GM12801 (cell line): Measurements from ENCODE around the gene IL4I1.

Source experiments
- TF ChIP-seq, protein P1 (sequence below): IDR thresholded peaks from one replicate; pipeline ENCODE4 v1.5.1; 2011; ENCODE audit warnings: control low read depth; ENCODE audit not compliant: insufficient read length; ENCODE audit errors: extremely low read depth

Gene IL4I1

DNA sequence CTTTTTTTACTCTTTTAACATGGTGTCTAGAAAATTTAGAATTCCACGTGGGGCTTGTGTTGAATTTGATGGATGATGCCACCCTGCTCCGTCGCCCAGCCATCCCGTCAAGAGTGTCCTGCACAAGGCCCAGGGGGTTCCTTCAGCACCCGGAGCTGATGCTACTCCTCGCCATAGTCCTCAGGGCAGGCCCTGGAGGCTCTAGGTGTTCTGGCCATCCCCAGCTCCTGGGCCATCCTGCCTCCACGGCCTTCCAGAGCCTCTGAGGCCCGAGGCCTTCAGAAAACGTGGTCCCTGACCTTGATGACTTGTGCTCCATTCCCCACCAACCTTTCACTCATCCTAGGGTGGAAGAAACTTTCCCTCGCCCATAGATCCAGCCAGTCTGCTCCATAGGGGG lies 22.9 kb downstream of the IL4I1 start:
- TF ChIP-seq, protein P1, sequence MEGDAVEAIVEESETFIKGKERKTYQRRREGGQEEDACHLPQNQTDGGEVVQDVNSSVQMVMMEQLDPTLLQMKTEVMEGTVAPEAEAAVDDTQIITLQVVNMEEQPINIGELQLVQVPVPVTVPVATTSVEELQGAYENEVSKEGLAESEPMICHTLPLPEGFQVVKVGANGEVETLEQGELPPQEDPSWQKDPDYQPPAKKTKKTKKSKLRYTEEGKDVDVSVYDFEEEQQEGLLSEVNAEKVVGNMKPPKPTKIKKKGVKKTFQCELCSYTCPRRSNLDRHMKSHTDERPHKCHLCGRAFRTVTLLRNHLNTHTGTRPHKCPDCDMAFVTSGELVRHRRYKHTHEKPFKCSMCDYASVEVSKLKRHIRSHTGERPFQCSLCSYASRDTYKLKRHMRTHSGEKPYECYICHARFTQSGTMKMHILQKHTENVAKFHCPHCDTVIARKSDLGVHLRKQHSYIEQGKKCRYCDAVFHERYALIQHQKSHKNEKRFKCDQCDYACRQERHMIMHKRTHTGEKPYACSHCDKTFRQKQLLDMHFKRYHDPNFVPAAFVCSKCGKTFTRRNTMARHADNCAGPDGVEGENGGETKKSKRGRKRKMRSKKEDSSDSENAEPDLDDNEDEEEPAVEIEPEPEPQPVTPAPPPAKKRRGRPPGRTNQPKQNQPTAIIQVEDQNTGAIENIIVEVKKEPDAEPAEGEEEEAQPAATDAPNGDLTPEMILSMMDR = no peak

DNA sequence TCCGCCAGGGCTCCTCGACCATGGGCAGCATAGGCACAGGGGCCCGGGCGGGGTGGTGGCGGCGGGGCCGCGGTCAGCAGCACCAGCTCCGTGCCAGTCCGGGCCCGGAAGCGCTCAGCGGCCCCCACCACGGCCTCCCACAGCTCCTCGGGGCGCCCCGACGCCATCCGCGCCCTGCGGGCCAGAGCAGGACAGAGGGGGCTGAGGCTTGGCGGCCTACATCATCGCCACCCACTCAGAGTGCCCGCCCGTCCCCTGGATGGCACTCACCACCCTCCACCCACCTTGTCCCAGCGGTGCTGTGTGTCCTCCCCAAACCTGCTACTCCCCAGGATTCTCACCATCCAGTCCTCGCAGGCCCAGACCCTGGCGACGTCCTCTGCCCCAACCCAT lies 23.6 kb downstream of the IL4I1 start:
- TF ChIP-seq, protein P1 = no peak

DNA sequence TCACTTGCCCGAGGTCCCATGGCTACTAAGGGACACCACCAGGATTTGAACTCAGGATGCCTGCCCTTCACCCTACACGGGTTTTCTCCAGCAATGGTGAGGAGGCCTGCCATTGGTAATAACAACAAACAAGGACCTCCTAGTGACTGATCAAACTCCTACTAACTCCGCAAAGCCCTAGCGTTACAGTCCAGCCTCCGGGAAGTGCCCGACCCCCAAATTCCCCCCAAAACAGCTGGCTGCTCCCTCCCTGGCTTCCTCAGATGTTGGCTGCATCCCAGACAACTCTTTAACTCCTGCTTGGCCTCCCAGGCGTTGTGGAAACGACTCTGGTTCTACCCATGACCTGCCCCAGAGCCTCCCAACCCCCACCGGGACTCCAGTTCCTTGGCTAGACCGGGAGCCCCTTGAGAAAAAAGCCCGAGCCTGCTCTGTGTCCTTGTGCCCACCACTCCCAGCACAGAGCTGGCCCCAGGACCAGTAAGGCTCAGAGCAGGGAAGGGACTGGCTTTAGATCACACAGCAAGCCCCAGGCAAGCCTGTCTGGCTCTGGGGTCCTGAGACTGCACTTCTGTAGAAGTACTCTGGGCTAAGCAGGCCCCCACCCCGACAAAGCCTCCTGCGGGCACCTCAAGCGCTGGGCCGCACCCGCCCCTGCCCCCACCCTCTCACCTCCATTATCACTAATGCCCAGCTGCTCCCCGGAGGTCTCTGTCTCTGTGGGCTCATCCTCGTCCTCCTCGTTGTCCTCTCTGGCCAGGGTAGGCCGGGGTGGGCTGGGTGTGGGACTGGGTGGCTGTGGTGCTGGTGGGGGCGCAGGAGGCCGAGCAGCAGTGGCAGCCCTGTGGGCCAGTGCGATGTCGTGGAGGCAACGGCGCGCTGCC lies 24.2 kb downstream of the IL4I1 start:
- TF ChIP-seq, protein P1 = no peak

DNA sequence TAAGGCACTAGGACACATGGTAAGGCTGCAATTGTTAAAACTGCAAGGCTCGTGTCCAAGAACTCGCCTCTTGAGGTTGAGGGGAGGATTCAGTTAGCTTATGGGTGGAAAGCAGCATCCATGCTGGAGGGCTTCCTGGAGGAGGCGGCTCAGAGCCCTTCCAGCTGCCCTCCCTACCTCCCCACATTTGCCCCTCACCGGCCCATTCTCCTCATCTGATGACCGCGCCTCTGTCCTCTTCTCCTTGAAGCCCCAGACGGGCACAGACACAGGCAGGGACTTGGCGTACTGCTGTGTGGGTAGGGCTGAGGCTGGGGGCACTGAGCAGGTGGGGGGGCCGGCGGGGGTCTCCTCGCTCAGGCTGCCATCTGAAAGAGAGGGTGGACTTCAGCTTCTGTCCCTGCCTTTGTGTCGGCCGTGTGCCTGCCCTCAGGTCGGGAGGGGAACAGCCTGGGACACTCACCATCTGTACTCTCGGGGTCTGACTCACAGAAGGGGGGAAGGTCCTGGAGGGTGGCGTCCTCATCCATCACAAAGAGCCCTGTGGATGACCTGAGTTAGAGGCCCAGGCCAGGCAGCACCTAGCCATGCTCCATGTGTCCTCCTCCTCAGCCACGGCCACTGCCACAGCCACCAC lies 25.2 kb downstream of the IL4I1 start:
- TF ChIP-seq, protein P1 = no peak

DNA sequence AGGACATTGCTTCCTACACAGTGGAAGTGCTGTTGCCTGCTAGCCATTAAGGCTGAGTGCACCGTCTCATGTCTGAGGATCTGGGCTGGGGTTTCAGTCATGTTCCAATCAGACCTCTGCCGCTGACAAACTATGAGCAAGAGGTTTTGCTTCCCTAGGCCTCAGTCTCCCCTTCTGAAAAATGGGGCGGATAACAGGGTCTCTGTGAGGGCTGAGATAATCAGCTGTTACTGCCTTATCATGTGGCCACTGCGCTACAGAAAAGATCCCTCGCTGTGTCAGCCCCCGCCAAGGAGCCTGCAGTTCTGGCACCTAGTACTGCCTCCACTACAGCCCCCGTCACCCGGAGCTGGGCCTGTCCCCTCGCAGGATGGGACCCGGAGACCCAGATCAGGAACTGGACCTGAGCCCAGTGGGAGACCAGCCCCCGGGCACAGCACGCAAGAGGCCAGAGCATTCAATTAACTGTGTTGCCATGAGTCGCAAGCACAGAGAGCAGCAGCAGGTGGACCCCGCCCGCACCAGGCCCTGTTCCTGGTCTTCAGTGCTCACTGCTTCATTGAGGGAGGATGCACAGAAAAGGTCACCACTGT lies 26.3 kb downstream of the IL4I1 start:
- TF ChIP-seq, protein P1 = no peak

DNA sequence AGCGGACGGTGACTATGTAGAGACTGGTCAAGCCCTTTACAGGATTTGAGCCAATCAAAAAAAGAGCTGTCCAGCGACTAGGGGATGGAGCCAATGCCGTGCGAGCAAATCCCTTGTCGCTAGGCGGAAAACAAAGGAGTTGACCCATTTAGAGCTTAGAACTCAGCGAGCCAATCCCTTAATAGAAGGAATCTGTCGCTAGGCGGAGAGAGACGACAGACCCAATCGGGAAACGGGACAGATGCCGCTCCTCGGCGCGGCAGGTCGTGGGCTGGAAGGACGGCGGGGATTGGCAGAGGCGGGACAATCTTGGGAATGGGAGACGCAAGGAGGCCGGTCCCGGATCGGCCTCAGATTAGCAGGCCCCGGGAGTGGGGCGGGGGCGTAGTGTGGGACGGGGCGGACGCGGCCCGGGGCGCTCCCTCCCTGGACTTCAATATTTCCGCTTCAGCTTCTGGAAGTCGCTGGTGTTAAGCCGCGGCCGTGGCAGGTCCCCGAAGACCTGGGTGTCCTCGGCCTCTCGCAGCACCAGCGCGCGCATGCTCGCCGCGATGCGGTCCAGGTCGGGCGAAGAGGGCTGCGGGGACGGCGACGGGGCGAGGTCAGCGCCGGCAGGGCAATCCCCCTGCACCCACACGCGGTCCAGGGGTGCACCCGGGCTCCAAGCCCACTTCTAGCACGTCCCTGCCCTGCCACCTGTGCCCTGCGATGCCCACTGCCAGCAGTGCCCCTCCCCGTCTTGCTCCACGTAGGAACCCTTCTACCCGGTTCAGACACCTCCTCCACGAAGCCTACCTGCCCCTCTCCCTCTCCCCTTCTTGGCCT lies 27.0 kb downstream of the IL4I1 start:
- TF ChIP-seq, protein P1 = no peak

DNA sequence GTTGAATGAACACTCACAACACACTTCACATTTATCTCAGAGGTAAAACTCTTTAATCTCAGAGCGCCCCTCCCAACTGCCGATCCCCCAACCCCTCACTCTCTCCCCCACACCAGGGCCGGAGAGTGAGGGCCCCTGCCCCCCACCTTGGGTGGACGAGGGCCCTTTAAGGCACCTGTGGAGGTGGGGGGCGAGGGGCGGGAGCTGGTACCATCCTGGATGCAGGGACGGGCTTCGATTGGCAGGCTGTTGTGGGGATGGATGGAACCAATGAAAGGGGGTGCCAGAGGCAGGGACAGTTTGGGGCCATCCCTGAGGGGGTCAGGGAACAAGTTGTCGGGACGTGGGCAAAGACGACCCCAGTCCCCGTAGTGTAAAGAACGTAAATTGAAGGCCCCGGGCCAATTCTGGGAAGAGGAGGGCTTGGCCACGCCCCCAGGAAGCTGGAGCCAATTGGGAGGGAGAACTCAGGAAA lies 27.6 kb downstream of the IL4I1 start:
- TF ChIP-seq, protein P1 = no peak
